ENCODE results near the gene GPRC5C. TPM values are rescaled to one million over a fixed set of nuclear protein-coding genes. Genes with fewer than 3 reads are reported as not detected.
A peak's percentile ranks its signal among the peaks of the same experiment; 100 is the strongest.

The GPRC5C gene
- total and polyA plus RNA-seq, 4 donors: 34.2 to 195 (median 119) TPM

DNA sequence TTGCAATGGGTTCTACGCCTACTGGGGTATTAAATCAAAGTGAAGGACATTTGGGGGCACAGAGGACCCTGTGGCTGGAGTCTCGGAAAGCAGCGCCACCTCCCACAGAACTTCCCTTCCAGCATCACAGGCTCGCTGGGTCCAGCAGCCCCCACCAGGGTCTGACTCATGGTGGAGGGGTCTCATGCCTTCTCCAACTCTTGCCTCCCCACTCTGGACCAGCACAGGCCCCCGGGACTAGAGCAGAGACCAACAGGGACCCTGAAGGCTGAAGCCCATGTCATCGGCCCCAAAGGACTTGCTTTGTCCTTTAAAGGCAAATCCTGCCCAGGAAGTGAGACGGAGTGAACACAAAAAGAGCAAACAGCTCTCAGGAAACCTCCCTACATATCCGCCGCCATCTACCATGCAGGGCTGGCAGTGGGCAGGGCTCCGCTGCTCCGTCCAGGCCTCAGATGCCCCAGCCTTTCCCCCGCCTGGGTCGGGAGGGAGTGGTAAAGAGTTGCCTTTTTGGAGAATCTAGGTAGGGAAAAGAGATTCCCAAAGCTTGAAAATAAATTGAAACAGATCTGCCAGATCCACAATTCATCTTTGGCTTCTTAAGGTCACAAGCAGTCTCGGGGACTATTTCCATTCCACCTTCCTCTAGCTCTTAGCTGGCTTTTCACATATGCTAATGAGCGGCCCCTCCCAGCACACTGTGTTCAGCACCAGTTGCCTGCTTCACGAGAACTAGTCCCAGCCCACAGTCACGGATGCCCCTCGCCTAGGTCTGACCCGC, 2.1 kb upstream of the GPRC5C start:
- WGBS: 45% methylated on average over 19 of the region's 19 CpGs

DNA sequence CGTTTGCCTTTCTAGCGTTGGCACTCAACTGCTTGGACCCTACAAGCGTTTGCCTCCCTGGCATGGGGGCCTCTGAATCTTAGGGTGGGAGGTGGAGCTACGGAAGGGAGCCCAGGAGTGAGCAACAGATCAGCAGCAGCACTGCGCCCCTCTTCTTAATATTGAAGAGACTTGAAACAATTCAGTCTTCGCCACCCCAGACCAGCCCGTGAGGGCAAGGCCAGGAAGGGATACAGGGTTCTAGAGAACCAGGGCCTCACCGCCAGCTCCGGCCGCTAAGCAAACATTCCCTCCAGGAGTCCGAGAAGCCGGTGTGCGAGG, 1.5 kb upstream of the GPRC5C start:
- no peak for TF ChIP-seq JUND (IDR thresholded peaks at IDR 0.05)
- TF ChIP-seq, protein P1, sequence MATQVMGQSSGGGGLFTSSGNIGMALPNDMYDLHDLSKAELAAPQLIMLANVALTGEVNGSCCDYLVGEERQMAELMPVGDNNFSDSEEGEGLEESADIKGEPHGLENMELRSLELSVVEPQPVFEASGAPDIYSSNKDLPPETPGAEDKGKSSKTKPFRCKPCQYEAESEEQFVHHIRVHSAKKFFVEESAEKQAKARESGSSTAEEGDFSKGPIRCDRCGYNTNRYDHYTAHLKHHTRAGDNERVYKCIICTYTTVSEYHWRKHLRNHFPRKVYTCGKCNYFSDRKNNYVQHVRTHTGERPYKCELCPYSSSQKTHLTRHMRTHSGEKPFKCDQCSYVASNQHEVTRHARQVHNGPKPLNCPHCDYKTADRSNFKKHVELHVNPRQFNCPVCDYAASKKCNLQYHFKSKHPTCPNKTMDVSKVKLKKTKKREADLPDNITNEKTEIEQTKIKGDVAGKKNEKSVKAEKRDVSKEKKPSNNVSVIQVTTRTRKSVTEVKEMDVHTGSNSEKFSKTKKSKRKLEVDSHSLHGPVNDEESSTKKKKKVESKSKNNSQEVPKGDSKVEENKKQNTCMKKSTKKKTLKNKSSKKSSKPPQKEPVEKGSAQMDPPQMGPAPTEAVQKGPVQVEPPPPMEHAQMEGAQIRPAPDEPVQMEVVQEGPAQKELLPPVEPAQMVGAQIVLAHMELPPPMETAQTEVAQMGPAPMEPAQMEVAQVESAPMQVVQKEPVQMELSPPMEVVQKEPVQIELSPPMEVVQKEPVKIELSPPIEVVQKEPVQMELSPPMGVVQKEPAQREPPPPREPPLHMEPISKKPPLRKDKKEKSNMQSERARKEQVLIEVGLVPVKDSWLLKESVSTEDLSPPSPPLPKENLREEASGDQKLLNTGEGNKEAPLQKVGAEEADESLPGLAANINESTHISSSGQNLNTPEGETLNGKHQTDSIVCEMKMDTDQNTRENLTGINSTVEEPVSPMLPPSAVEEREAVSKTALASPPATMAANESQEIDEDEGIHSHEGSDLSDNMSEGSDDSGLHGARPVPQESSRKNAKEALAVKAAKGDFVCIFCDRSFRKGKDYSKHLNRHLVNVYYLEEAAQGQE (IDR thresholded peaks at IDR 0.05): peak; percentile 8
- no peak for TF ChIP-seq NR2F2 (IDR thresholded peaks at IDR 0.05)
- no peak for TF ChIP-seq ZBTB33 (IDR thresholded peaks at IDR 0.05)
- TF ChIP-seq, protein P2, sequence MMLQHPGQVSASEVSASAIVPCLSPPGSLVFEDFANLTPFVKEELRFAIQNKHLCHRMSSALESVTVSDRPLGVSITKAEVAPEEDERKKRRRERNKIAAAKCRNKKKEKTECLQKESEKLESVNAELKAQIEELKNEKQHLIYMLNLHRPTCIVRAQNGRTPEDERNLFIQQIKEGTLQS (IDR thresholded peaks at IDR 0.05): no peak
- no peak for TF ChIP-seq YY1 (IDR thresholded peaks at IDR 0.05)
- no peaks in the 10 kb centered on the region for H3K36me3 ChIP-seq (ENCODE audit: control insufficient read depth in 4 of 4, insufficient read depth in 3 of 4, low read depth in 1 of 4, low read length in 3 of 4)
- H3K4me1 ChIP-seq (ENCODE audit: control insufficient read depth in 4 of 4, insufficient read depth in 4 of 4, low read length in 3 of 4): peaks cover 12 to 59% (median 48%) of the 10 kb centered on the region in 4 donors
- H3K27ac ChIP-seq (ENCODE audit: low read depth in 1 of 2, low read length in 2 of 2): peak overlapping the region; percentile 99 to 100
- H3K4me3 ChIP-seq (ENCODE audit: low read depth in 1 of 3, low read length in 3 of 3): peak overlapping the region; percentile 66 to 89 (median 88)
- DNase-seq (ENCODE audit: low spot score): no peak
- H3K27me3 ChIP-seq (ENCODE audit: control insufficient read depth in 4 of 4, insufficient read depth in 4 of 4, low read length in 3 of 4): no peaks in the 10 kb centered on the region
- H3K9me3 ChIP-seq (ENCODE audit: control insufficient read depth in 4 of 4, low read length in 3 of 4): no peaks in the 10 kb centered on the region
- H3K9ac ChIP-seq (ENCODE audit: low read depth in 1 of 2, low read length in 2 of 2): peak overlapping the region; percentile 93 to 98
- 9% methylated on average over 13 of the region's 13 CpGs for WGBS

More for the DNA sequence above, 2.1 kb upstream of the GPRC5C start:
- Histone ChIP-seq H3K9ac (ENCODE audit: low read depth in 1 of 2, low read length in 2 of 2) (peak overlapping the region; percentile 93 to 98), H3K27me3 (ENCODE audit: control insufficient read depth in 4 of 4, insufficient read depth in 4 of 4, low read length in 3 of 4) (no peaks in the 10 kb centered on the region), H3K4me3 (ENCODE audit: low read depth in 1 of 3, low read length in 3 of 3) (peak overlapping the region; percentile 66 to 89 (median 88)), H3K4me1 (ENCODE audit: control insufficient read depth in 4 of 4, insufficient read depth in 4 of 4, low read length in 3 of 4) (peaks cover 12 to 55% (median 44%) of the 10 kb centered on the region in 4 donors), H3K27ac (ENCODE audit: low read depth in 1 of 2, low read length in 2 of 2) (peak overlapping the region; percentile 99 to 100), H3K9me3 (ENCODE audit: control insufficient read depth in 4 of 4, low read length in 3 of 4) (no peaks in the 10 kb centered on the region), H3K36me3 (ENCODE audit: control insufficient read depth in 4 of 4, insufficient read depth in 3 of 4, low read depth in 1 of 4, low read length in 3 of 4) (no peaks in the 10 kb centered on the region)
- DNase-seq (ENCODE audit: low spot score): no peak
- no peak for TF ChIP-seq GABPA (IDR thresholded peaks at IDR 0.05 in 1 of 2, conservative IDR thresholded peaks at IDR 0.05 in 1 of 2)
- TF ChIP-seq RXRA (IDR thresholded peaks at IDR 0.05): peak in 1 of 2 donors; percentile 3
- TF ChIP-seq, protein P2 (IDR thresholded peaks at IDR 0.05): no peak
- peak; percentile 36 for TF ChIP-seq TAF1 (conservative IDR thresholded peaks at IDR 0.05)
- TF ChIP-seq RAD21 (IDR thresholded peaks at IDR 0.05): peak in 1 of 2 donors; percentile 3
- no peak for TF ChIP-seq HNF4G (IDR thresholded peaks at IDR 0.05)
- TF ChIP-seq, protein P1 (IDR thresholded peaks at IDR 0.05): peak; percentile 34
- peak; percentile 70 for TF ChIP-seq YY1 (IDR thresholded peaks at IDR 0.05)

Data from liver (tissue), 9 donors.